ENCODE data around the gene KCTD11.

The KCTD11 gene

GRCh38 chr17:7347630-7348477, 4.1 kb upstream of the KCTD11 start:
- no peak for DNase-seq (ENCODE audit: low read depth)
- TF ChIP-seq CTCF (IDR thresholded peaks at IDR 0.05; ENCODE audit: insufficient read depth, low read depth, low read length, missing control alignments): no peak
- no peak overlapping the region for H3K4me3 ChIP-seq (ENCODE audit: low read depth, low read length)

DNA sequence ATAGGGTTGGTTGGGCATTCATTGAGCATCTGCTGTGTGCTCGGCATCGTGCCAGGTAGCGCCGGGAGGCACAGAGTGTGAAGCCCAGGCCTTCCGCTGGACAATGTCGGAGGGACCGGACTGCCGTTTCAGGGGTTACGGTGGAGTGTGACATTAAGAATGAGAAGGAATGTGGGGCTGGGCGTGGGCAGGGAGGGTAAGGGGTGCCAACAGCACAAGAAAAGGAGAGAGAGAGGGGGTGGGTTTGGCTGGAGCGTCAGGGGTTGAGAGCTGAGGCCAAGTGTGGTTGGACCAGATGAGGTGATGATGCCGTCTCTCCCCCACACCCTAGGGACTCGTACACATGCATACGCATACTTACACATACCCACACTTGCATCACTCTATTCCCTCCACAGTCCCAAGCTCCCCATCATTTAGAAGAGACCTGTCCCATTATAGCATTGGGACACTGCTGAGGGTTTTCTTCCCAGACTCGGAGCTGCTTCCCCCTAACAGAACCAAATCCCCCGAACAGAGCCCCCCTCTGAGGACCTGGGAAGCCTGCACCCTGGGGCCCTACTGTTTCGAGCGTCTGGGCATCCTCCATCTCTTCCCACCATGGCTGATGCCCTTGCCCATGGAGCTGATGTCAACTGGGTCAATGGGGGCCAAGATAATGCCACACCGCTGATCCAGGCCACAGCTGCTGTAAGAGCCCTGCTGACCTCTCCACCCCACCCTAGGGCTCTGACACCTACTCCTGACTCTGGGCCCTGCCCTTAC, 3.3 kb upstream of the KCTD11 start:
- no peak overlapping the region for H3K4me3 ChIP-seq (ENCODE audit: low read depth, low read length)
- no peak for DNase-seq (ENCODE audit: low read depth)
- no peak for TF ChIP-seq CTCF (IDR thresholded peaks at IDR 0.05; ENCODE audit: insufficient read depth, low read depth, low read length, missing control alignments)

GRCh38 chr17:7352503-7352889, 534 bp downstream of the KCTD11 start:
- H3K4me3 ChIP-seq (ENCODE audit: low read depth, low read length): peak overlapping the region; percentile 73
- DNase-seq (ENCODE audit: low read depth): no peak
- TF ChIP-seq CTCF (IDR thresholded peaks at IDR 0.05; ENCODE audit: insufficient read depth, low read depth, low read length, missing control alignments): peak; percentile 66

DNA sequence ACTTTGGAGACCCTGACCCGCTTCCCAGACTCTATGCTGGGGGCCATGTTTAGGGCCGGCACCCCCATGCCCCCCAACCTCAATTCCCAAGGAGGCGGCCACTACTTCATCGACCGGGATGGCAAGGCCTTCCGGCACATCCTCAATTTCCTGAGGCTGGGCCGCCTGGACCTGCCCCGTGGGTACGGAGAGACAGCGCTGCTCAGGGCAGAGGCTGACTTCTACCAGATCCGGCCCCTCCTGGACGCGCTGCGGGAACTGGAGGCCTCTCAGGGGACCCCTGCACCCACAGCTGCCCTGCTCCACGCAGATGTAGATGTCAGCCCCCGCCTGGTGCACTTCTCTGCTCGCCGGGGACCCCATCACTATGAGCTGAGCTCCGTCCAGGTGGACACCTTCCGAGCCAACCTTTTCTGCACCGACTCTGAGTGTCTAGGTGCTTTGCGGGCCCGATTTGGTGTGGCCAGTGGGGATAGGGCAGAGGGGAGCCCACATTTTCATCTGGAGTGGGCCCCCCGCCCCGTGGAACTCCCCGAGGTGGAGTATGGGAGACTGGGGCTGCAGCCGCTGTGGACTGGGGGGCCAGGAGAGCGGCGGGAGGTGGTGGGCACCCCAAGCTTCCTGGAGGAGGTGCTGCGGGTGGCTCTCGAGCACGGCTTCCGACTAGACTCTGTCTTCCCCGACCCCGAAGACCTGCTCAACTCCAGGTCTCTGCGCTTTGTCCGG, 1.1 kb downstream of the KCTD11 start:
- H3K4me3 ChIP-seq (ENCODE audit: low read depth, low read length): peak overlapping the region; percentile 73
- DNase-seq (ENCODE audit: low read depth): no peak
- TF ChIP-seq CTCF (IDR thresholded peaks at IDR 0.05; ENCODE audit: insufficient read depth, low read depth, low read length, missing control alignments): no peak

GRCh38 chr17:7354262-7354843, 2.4 kb downstream of the KCTD11 start:
- peak; percentile 64 for DNase-seq (ENCODE audit: low read depth)
- TF ChIP-seq CTCF (IDR thresholded peaks at IDR 0.05; ENCODE audit: insufficient read depth, low read depth, low read length, missing control alignments): no peak
- no peak overlapping the region for H3K4me3 ChIP-seq (ENCODE audit: low read depth, low read length)

DNA sequence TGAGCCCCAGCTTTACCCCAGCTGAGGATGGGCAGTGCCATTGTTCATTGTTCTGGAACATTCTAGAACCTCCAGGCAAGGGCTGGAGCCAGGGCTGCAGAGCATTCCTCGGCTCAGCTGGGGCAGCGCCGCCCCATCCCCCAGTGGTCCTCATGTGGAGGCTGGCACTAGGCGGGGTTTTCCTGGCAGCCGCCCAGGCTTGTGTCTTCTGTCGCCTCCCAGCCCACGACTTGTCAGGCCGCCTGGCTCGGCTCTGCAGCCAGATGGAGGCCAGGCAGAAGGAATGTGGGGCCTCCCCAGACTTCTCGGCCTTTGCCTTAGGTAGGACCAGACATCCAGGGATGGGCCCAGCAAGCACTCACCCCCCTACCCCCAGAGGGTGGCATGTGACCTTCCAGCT, 3.1 kb downstream of the KCTD11 start, which contains the start of gene TMEM95:
Gene TMEM95, plus strand, starts transcription at position 104 of the 400 bp plus-strand sequence. Its CDS starts 49 bp downstream, at position 153.
- DNase-seq (ENCODE audit: low read depth): no peak
- no peak within 1 kb of the TSS for H3K4me3 ChIP-seq (ENCODE audit: low read depth, low read length)
- no peak for TF ChIP-seq CTCF (IDR thresholded peaks at IDR 0.05; ENCODE audit: insufficient read depth, low read depth, low read length, missing control alignments)
